Mesothelial cell of epicardium (in vitro differentiated cells): ENCODE measurements around the gene FRY. TPM values are rescaled to one million over a fixed set of nuclear protein-coding genes. Genes with fewer than 3 reads are reported as not detected.
A peak's percentile ranks its signal among the peaks of the same experiment; 100 is the strongest.

ENCODE experiments used
- DNase-seq, 2 experiments: peaks; one replicate each; pipeline ENCODE4 v3.0.0; 2021; ENCODE audit warnings: low spot score in 2 of 2; ENCODE audit not compliant: unreplicated experiment in 2 of 2
- H3K27ac Mint-ChIP-seq: 2 replicates; pipeline ENCODE4 v1.8.0; 2021; ENCODE audit warnings: mixed read lengths
- H3K27me3 Mint-ChIP-seq: 2 replicates; pipeline ENCODE4 v1.8.0; 2021; ENCODE audit warnings: low read depth, mixed read lengths
- H3K36me3 Mint-ChIP-seq: 2 replicates; pipeline ENCODE4 v1.8.0; 2021; ENCODE audit warnings: mixed read lengths
- H3K4me1 Mint-ChIP-seq: 2 replicates; pipeline ENCODE4 v1.8.0; 2021; ENCODE audit warnings: mixed read lengths
- H3K4me3 Mint-ChIP-seq: 2 replicates; pipeline ENCODE4 v1.8.0; 2021; ENCODE audit warnings: mild to moderate bottlenecking, moderate library complexity, mixed read lengths
- H3K9me3 Mint-ChIP-seq: 2 replicates; pipeline ENCODE4 v1.8.0; 2021; ENCODE audit warnings: mixed read lengths
- CTCF ChIP-seq: fragments of 200-600 bp; sonication (generic); IDR thresholded peaks from one replicate; pipeline ENCODE4 v1.5.0; 2021; ENCODE audit warnings: antibody characterized with exemption; ENCODE audit not compliant: unreplicated experiment
- total RNA-seq: library from RNA; stranded (reverse); gene quantifications from 3 replicates; pipeline ENCODE4 v1.2.1, GENCODE V29; 2021

FRY gene
- total RNA-seq, 1 donor from 2014 or later: 18.1 TPM

- H3K9me3 Mint-ChIP-seq: no peaks in the 10 kb centered on the region
- H3K36me3 Mint-ChIP-seq: no peaks in the 10 kb centered on the region
- no peak for DNase-seq
- no peak overlapping the region for H3K4me3 Mint-ChIP-seq
- no peak for TF ChIP-seq CTCF
- no peak overlapping the region for H3K27ac Mint-ChIP-seq
- no peaks in the 10 kb centered on the region for H3K27me3 Mint-ChIP-seq
- H3K4me1 Mint-ChIP-seq: peaks cover 11% of the 10 kb centered on the region
Observed at GRCh38 chr13:32060401-32060878, 28.9 kb downstream of the FRY start.

- no peak for TF ChIP-seq CTCF
- H3K4me1 Mint-ChIP-seq: peaks cover 12% of the 10 kb centered on the region
- H3K4me3 Mint-ChIP-seq: no peak overlapping the region
- H3K27me3 Mint-ChIP-seq: no peaks in the 10 kb centered on the region
- H3K9me3 Mint-ChIP-seq: no peaks in the 10 kb centered on the region
- no peak for DNase-seq
- no peak overlapping the region for H3K27ac Mint-ChIP-seq
- H3K36me3 Mint-ChIP-seq: no peaks in the 10 kb centered on the region
Observed at GRCh38 chr13:32063619-32064233, 32.2 kb downstream of the FRY start.

GRCh38 chr13:32067149-32067961 is 35.8 kb downstream of the FRY start:
- Mint-ChIP-seq H3K36me3 (peaks cover 7% of the 10 kb centered on the region), H3K4me3 (no peak overlapping the region), H3K4me1 (peaks cover 2% of the 10 kb centered on the region), H3K27ac (no peak overlapping the region), H3K9me3 (peaks cover 9% of the 10 kb centered on the region), H3K27me3 (no peaks in the 10 kb centered on the region)
- DNase-seq: no peak
- no peak for TF ChIP-seq CTCF

GRCh38 chr13:32068255-32068654 is 36.7 kb downstream of the FRY start:
- H3K36me3 Mint-ChIP-seq: peaks cover 7% of the 10 kb centered on the region
- no peak overlapping the region for H3K27ac Mint-ChIP-seq
- peaks cover 11% of the 10 kb centered on the region for H3K4me1 Mint-ChIP-seq
- no peak overlapping the region for H3K4me3 Mint-ChIP-seq
- H3K27me3 Mint-ChIP-seq: no peaks in the 10 kb centered on the region
- no peak for DNase-seq
- peaks cover 9% of the 10 kb centered on the region for H3K9me3 Mint-ChIP-seq
- TF ChIP-seq CTCF: no peak

- peaks cover 11% of the 10 kb centered on the region for H3K4me1 Mint-ChIP-seq
- peaks cover 9% of the 10 kb centered on the region for H3K9me3 Mint-ChIP-seq
- peak overlapping the region; percentile 83 for H3K27ac Mint-ChIP-seq
- H3K27me3 Mint-ChIP-seq: no peaks in the 10 kb centered on the region
- H3K36me3 Mint-ChIP-seq: peaks cover 7% of the 10 kb centered on the region
- no peak for DNase-seq
- no peak overlapping the region for H3K4me3 Mint-ChIP-seq
- TF ChIP-seq CTCF: no peak
Observed at GRCh38 chr13:32073180-32073864, 41.7 kb downstream of the FRY start.
